Ishikawa (cell line): ENCODE results near the gene TROAP.

Experiments used
- CEBPB ChIP-seq: IDR thresholded peaks from 2 replicates; pipeline ENCODE4 v1.6.1; 2012
- CREB1 ChIP-seq: IDR thresholded peaks from 2 replicates; pipeline ENCODE4 v1.6.1; 2012; ENCODE audit warnings: low read depth
- EGR1 ChIP-seq: IDR thresholded peaks from 2 replicates; pipeline ENCODE4 v1.6.1; 2012
- EP300 ChIP-seq: IDR thresholded peaks from 2 replicates; pipeline ENCODE4 v1.6.1; 2012; ENCODE audit warnings: borderline replicate concordance
- FOXM1 ChIP-seq: IDR thresholded peaks from 2 replicates; pipeline ENCODE4 v1.6.1; 2012; ENCODE audit warnings: low read depth, borderline replicate concordance
- NFIC ChIP-seq: IDR thresholded peaks from 2 replicates; pipeline ENCODE4 v1.6.1; 2012
- RAD21 ChIP-seq: IDR thresholded peaks from 2 replicates; pipeline ENCODE4 v1.6.1; 2012; ENCODE audit warnings: low read depth
- TAF1 ChIP-seq: IDR thresholded peaks from 2 replicates; pipeline ENCODE4 v1.6.1; 2012; ENCODE audit warnings: low read depth, mild to moderate bottlenecking
- TCF12 ChIP-seq: IDR thresholded peaks from 2 replicates; pipeline ENCODE4 v1.6.1; 2012; ENCODE audit warnings: low read depth
- TEAD4 ChIP-seq: IDR thresholded peaks from 2 replicates; pipeline ENCODE4 v1.6.1; 2012
- YY1 ChIP-seq: IDR thresholded peaks from 2 replicates; pipeline ENCODE4 v1.6.1; 2012; ENCODE audit warnings: low read depth
- ZBTB7A ChIP-seq: IDR thresholded peaks from 2 replicates; pipeline ENCODE4 v1.6.1; 2012; ENCODE audit warnings: low read depth
- TF ChIP-seq, protein P1 (sequence below): IDR thresholded peaks from 2 replicates; pipeline ENCODE4 v1.6.1; 2012
- TF ChIP-seq, protein P2 (sequence below): IDR thresholded peaks from 2 replicates; pipeline ENCODE4 v1.6.1; 2012
- TF ChIP-seq, protein P3 (sequence below): IDR thresholded peaks from 2 replicates; pipeline ENCODE4 v1.6.1; 2012; ENCODE audit warnings: low read depth, mild to moderate bottlenecking

Gene TROAP

DNA sequence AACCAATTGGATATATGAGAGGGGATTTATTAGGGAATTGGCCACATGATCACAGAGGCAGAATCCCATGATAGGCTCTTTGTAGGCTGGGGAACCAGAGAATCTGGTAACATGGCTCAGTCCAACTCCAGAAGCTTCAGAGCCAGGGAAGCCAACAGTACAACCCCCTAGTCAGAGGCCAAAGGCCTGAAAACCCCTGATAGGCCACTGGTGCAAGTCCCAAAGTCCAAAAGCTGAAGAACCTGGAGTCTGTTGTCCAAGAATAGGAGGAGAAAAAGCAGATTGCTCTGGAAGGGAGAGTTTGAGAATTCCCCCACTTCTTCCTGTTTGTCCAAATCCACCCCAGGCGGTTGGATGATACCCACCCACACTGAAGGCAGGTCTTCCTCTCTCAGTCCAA is 8.2 kb upstream of the TROAP start:
- no peak for TF ChIP-seq FOXM1
- no peak for TF ChIP-seq YY1
- no peak for TF ChIP-seq TAF1
- TF ChIP-seq, protein P1, sequence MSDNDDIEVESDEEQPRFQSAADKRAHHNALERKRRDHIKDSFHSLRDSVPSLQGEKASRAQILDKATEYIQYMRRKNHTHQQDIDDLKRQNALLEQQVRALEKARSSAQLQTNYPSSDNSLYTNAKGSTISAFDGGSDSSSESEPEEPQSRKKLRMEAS: no peak
- no peak for TF ChIP-seq TCF12
- TF ChIP-seq EP300: no peak
- no peak for TF ChIP-seq TEAD4
- TF ChIP-seq CREB1: no peak
- TF ChIP-seq, protein P2, sequence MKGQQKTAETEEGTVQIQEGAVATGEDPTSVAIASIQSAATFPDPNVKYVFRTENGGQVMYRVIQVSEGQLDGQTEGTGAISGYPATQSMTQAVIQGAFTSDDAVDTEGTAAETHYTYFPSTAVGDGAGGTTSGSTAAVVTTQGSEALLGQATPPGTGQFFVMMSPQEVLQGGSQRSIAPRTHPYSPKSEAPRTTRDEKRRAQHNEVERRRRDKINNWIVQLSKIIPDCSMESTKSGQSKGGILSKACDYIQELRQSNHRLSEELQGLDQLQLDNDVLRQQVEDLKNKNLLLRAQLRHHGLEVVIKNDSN: no peak
- TF ChIP-seq CEBPB: no peak

DNA sequence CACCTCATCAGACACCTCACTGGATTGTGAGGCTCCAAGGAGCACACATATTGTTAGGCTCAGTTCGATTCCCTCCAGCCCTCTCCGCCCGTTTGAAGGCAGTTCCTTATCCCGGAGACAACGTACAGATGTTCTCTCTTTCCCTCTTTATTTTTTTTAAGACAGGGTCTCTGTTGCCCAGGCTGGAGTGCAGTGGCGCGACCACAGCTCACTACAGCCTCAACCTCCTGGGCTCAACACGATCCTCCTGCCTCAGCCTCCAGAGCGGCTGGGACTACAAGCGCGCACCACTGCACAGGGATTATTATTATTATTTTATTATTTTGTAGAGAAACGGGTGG is 718 bp upstream of the TROAP start:
- TF ChIP-seq ZBTB7A: peak; percentile 24; the same call in 1 of the 2 replicates
- TF ChIP-seq, protein P3, sequence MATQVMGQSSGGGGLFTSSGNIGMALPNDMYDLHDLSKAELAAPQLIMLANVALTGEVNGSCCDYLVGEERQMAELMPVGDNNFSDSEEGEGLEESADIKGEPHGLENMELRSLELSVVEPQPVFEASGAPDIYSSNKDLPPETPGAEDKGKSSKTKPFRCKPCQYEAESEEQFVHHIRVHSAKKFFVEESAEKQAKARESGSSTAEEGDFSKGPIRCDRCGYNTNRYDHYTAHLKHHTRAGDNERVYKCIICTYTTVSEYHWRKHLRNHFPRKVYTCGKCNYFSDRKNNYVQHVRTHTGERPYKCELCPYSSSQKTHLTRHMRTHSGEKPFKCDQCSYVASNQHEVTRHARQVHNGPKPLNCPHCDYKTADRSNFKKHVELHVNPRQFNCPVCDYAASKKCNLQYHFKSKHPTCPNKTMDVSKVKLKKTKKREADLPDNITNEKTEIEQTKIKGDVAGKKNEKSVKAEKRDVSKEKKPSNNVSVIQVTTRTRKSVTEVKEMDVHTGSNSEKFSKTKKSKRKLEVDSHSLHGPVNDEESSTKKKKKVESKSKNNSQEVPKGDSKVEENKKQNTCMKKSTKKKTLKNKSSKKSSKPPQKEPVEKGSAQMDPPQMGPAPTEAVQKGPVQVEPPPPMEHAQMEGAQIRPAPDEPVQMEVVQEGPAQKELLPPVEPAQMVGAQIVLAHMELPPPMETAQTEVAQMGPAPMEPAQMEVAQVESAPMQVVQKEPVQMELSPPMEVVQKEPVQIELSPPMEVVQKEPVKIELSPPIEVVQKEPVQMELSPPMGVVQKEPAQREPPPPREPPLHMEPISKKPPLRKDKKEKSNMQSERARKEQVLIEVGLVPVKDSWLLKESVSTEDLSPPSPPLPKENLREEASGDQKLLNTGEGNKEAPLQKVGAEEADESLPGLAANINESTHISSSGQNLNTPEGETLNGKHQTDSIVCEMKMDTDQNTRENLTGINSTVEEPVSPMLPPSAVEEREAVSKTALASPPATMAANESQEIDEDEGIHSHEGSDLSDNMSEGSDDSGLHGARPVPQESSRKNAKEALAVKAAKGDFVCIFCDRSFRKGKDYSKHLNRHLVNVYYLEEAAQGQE: no peak

DNA sequence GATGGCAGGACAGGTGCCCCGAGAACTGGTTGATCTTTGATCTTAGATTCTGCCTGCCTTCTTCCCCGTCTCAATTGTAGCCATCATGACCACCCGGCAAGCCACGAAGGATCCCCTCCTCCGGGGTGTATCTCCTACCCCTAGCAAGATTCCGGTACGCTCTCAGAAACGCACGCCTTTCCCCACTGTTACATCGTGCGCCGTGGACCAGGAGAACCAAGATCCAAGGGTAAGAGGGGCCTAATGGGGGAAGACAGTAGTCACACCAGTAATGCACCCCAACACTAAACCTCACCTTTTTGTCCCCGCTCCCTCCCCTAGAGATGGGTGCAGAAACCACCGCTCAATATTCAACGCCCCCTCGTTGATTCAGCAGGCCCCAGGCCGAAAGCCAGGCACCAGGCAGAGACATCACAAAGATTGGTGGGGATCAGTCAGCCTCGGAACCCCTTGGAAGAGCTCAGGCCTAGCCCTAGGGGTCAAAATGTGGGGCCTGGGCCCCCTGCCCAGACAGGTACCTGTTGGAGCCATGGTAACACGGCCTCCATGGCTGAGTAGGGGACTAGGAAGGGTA is 556 bp downstream of the TROAP start:
- TF ChIP-seq TCF12 (no peak), RAD21 (no peak), TEAD4 (no peak), CREB1 (no peak), EP300 (no peak)
- TF ChIP-seq, protein P3: no peak
- TF ChIP-seq, protein P1: no peak
- TF ChIP-seq, protein P2: no peak

DNA sequence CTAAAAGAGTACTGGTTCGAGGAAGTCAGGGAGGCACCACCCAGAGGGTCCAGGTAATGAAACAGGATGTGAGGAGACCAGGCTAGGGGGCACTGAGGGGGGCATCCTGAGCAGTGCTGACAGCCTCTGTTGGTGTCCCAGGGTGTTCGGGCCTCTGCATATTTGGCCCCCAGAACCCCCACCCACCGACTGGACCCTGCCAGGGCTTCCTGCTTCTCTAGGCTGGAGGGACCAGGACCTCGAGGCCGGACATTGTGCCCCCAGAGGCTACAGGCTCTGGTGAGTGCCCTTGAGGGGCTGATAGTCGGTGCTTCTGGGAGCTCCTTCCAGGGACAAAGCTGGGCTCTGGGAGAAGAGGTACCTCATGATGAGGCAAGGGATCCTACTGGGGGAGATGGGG is 2.6 kb downstream of the TROAP start:
- TF ChIP-seq FOXM1 (no peak), CEBPB (no peak), TEAD4 (no peak), TAF1 (no peak), EP300 (no peak), ZBTB7A (no peak), CREB1 (no peak), NFIC (no peak), TCF12 (no peak), YY1 (no peak), EGR1 (no peak), RAD21 (no peak)
- TF ChIP-seq, protein P1: no peak
- TF ChIP-seq, protein P2: no peak
- TF ChIP-seq, protein P3: no peak

DNA sequence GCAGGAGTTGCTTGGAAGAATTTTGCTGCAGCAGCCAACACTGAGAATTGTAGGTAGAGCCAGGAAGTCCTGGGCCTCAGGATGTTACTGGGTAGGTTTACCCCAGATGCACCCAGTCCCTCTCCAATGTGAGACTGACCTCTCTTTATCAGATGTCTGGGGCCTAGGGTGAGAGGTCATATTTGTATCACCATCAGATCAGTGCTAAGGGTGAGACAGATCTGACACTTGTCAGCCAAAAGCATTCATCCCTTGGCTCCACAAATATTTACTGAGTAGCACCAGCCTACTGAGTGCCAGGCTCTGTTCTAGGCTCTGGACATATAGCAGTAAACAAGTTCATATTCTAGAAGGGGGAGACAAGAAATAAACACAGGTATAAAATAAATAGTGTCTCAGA is 4.3 kb downstream of the TROAP start:
- TF ChIP-seq, protein P2: no peak
- TF ChIP-seq YY1 (no peak), CEBPB (no peak), FOXM1 (no peak), RAD21 (no peak)
